ENCODE results near the gene LZTS2. TPM values are rescaled to one million over a fixed set of nuclear protein-coding genes. Genes with fewer than 3 reads are reported as not detected.

LZTS2 gene
- total and polyA plus RNA-seq, 2 experiments from 2014 or later, result 27.6 to 88.3 TPM

GRCh38 chr10:100980711-100981110 is 18.9 kb upstream of the LZTS2 start:
- no peak overlapping the region for H3K4me2 ChIP-seq
- Mint-ChIP-seq H3K27me3 (ENCODE audit: insufficient read depth, low read depth, poor library complexity) (peaks cover 7% of the 10 kb centered on the region), H3K4me3 (no peak overlapping the region), H3K27ac (no peak overlapping the region), H3K9me3 (no peaks in the 10 kb centered on the region), H3K36me3 (ENCODE audit: low read depth) (peaks cover 3% of the 10 kb centered on the region; the same call in 1 of the 3 replicates), H3K4me1 (peaks cover 8% of the 10 kb centered on the region; the same call in 2 of the 3 replicates)
- no peak overlapping the region for H3K4me3 ChIP-seq
- H3K79me2 ChIP-seq (replicated peaks; ENCODE audit: insufficient read depth), result peaks cover 2% of the 10 kb centered on the region; the same call in 1 of the 2 replicates
- TF ChIP-seq REST (IDR thresholded peaks at IDR 0.05; ENCODE audit: unreplicated experiment), result no peak
- no peak for TF ChIP-seq CREB1 (CRISPR knock-in tag; IDR thresholded peaks at IDR 0.05; ENCODE audit: low read depth)
- no peak for TF ChIP-seq STAT1 (IDR thresholded peaks at IDR 0.05; ENCODE audit: unreplicated experiment)
- no peak for TF ChIP-seq EZH2 (IDR thresholded peaks at IDR 0.05; ENCODE audit: low read depth, unreplicated experiment)
- no peak for TF ChIP-seq ZNF331 (CRISPR knock-in tag; IDR thresholded peaks at IDR 0.05; ENCODE audit: low read depth)
- TF ChIP-seq EZH2phosphoT487 (IDR thresholded peaks at IDR 0.05; ENCODE audit: unreplicated experiment), result no peak
- no peak for TF ChIP-seq NANOG (IDR thresholded peaks at IDR 0.05; ENCODE audit: borderline replicate concordance)
- TF ChIP-seq POLR2AphosphoS5 (IDR thresholded peaks at IDR 0.05; ENCODE audit: low read depth), result no peak
- no peak for TF ChIP-seq ZNF114 (CRISPR knock-in tag; IDR thresholded peaks at IDR 0.05)
- TF ChIP-seq ETS1 (IDR thresholded peaks at IDR 0.05), result no peak
- no peaks in the 10 kb centered on the region for H3K9me2 ChIP-seq (ENCODE audit: insufficient read depth)
- H4K20me1 ChIP-seq (replicated peaks; ENCODE audit: insufficient read depth), result peaks cover 7% of the 10 kb centered on the region; the same call in 1 of the 2 replicates
- H3K36me3 ChIP-seq (ENCODE audit: insufficient read depth), result no peaks in the 10 kb centered on the region
- no peak overlapping the region for H2AFZ ChIP-seq
- H3K27ac ChIP-seq (ENCODE audit: low read depth), result no peak overlapping the region
- no peak for ATAC-seq
- DNase-seq (ENCODE audit: low spot score), result no peak
- no peaks in the 10 kb centered on the region for H3K4me1 ChIP-seq (ENCODE audit: insufficient read depth)
- H3F3A ChIP-seq (replicated peaks; ENCODE audit: low read depth), result no peaks in the 10 kb centered on the region
- no peaks in the 10 kb centered on the region for H3K27me3 ChIP-seq (ENCODE audit: insufficient read depth)

- H2AFZ ChIP-seq, result no peak overlapping the region
- no peak for ATAC-seq
- H3K4me3 ChIP-seq, result no peak overlapping the region
- peaks cover 10% of the 10 kb centered on the region; the same call in 1 of the 2 replicates for H4K20me1 ChIP-seq (replicated peaks; ENCODE audit: insufficient read depth)
- no peaks in the 10 kb centered on the region for H3K9me3 Mint-ChIP-seq
- H3K4me1 ChIP-seq (ENCODE audit: insufficient read depth), result no peaks in the 10 kb centered on the region
- H3K4me3 Mint-ChIP-seq, result no peak overlapping the region
- H3K79me2 ChIP-seq (replicated peaks; ENCODE audit: insufficient read depth), result peaks cover 8% of the 10 kb centered on the region
- no peaks in the 10 kb centered on the region for H3F3A ChIP-seq (replicated peaks; ENCODE audit: low read depth)
- H3K27me3 ChIP-seq (ENCODE audit: insufficient read depth), result no peaks in the 10 kb centered on the region
- H3K36me3 Mint-ChIP-seq (ENCODE audit: low read depth), result peaks cover 3% of the 10 kb centered on the region; the same call in 1 of the 3 replicates
- no peak for DNase-seq (ENCODE audit: low spot score)
- H3K4me1 Mint-ChIP-seq, result peaks cover 12% of the 10 kb centered on the region; the same call in 2 of the 3 replicates
- H3K9me2 ChIP-seq (ENCODE audit: insufficient read depth), result no peaks in the 10 kb centered on the region
- H3K27ac ChIP-seq (ENCODE audit: low read depth), result no peak overlapping the region
- peaks cover 7% of the 10 kb centered on the region for H3K27me3 Mint-ChIP-seq (ENCODE audit: insufficient read depth, low read depth, poor library complexity)
- no peaks in the 10 kb centered on the region for H3K36me3 ChIP-seq (ENCODE audit: insufficient read depth)
- H3K27ac Mint-ChIP-seq, result no peak overlapping the region
- H3K4me2 ChIP-seq, result no peak overlapping the region
- TF ChIP-seq ZNF331 (CRISPR knock-in tag; IDR thresholded peaks at IDR 0.05; ENCODE audit: low read depth) (no peak), STAT1 (IDR thresholded peaks at IDR 0.05; ENCODE audit: unreplicated experiment) (no peak), CREB1 (CRISPR knock-in tag; IDR thresholded peaks at IDR 0.05; ENCODE audit: low read depth) (no peak), EZH2phosphoT487 (IDR thresholded peaks at IDR 0.05; ENCODE audit: unreplicated experiment) (no peak), POLR2AphosphoS5 (IDR thresholded peaks at IDR 0.05; ENCODE audit: low read depth) (no peak), EZH2 (IDR thresholded peaks at IDR 0.05; ENCODE audit: low read depth, unreplicated experiment) (no peak), NANOG (IDR thresholded peaks at IDR 0.05; ENCODE audit: borderline replicate concordance) (no peak), REST (IDR thresholded peaks at IDR 0.05; ENCODE audit: unreplicated experiment) (no peak)
Measured at GRCh38 chr10:100981178-100981772, 18.3 kb upstream of the LZTS2 start.
